Naive thymus-derived CD8-positive, alpha-beta T cell (primary cell): ENCODE data around the gene PDE3B. TPM values are rescaled to one million over a fixed set of nuclear protein-coding genes. Genes with fewer than 3 reads are reported as not detected.
"Not testable (repeated sequence)": the region's sequence is repeated elsewhere in the genome, so short reads cannot be mapped to it uniquely, and the experiment has no call there.

Experiments used
- ATAC-seq, 2 donors: fragments of 150-1000 bp; cut with Tn5 transposase in 1 of 2; sonication (Bioruptor Pico), chemical (Tn5 transposase) in 1 of 2; 1 replicate in 1 of 2; 2 replicates in 1 of 2; pipeline ENCODE4 v1.10.0; 2021; ENCODE audit warnings: mild to moderate bottlenecking in 2 of 2, moderate library complexity in 2 of 2
- POLR2A ChIA-PET: fragments of 350-600 bp; sonication (Branson Sonifier 250); formaldehyde crosslinking; loops from one replicate; lab custom pipeline; 2021; ENCODE audit warnings: antibody characterized with exemption; lab: Charles Lee
- DNase-seq, 10 donors: peaks; one replicate each; pipeline versions ENCODE4 v3.0.0 to v3.0.0-alpha.2; 2020 to 2022
- H3K27ac Mint-ChIP-seq, 10 donors: one replicate each; pipeline ENCODE4 v1.8.0; 2020 to 2022; ENCODE audit warnings: mild to moderate bottlenecking in 10 of 10, mixed read lengths in 10 of 10, moderate library complexity in 4 of 10, inconsistent platforms in 1 of 10
- H3K27me3 Mint-ChIP-seq, 5 donors: one replicate each; pipeline ENCODE4 v1.8.0; 2021 to 2022; ENCODE audit warnings: mixed read lengths in 5 of 5
- H3K36me3 Mint-ChIP-seq, 3 donors: one replicate each; pipeline ENCODE4 v1.8.0; 2020 to 2022; ENCODE audit warnings: mixed read lengths in 3 of 3, mild to moderate bottlenecking in 2 of 3, inconsistent platforms in 1 of 3
- H3K4me1 Mint-ChIP-seq, 4 donors: one replicate each; pipeline ENCODE4 v1.8.0; 2021 to 2022; ENCODE audit warnings: mixed read lengths in 4 of 4
- H3K4me3 Mint-ChIP-seq, 10 donors: one replicate each; pipeline ENCODE4 v1.8.0; 2020 to 2022; ENCODE audit warnings: mild to moderate bottlenecking in 10 of 10, mixed read lengths in 10 of 10, moderate library complexity in 6 of 10, inconsistent platforms in 1 of 10
- H3K9me3 Mint-ChIP-seq, 9 donors: one replicate each; pipeline ENCODE4 v1.8.0; 2020 to 2022; ENCODE audit warnings: mixed read lengths in 9 of 9, mild to moderate bottlenecking in 3 of 9, inconsistent platforms in 1 of 9, moderate library complexity in 1 of 9
- polyA plus RNA-seq, 3 donors: library from polyadenylated mRNA; unstranded; fragments of 300-500 nt; fragmentation: Illumina TruSeq; gene quantifications; one replicate each; pipeline ENCODE4 v1.2.3, GENCODE V29; 2021
- total RNA-seq, 8 experiments: library from RNA in 2 of 8; stranded (reverse) in 2 of 8; gene quantifications; one replicate each; pipeline ENCODE4 v1.2.3 and lab custom pipeline; 2021 to 2026

Gene PDE3B
- total and polyA plus RNA-seq, 5 experiments from 2014 or later = 59.2 to 240 (median 127) TPM

DNA sequence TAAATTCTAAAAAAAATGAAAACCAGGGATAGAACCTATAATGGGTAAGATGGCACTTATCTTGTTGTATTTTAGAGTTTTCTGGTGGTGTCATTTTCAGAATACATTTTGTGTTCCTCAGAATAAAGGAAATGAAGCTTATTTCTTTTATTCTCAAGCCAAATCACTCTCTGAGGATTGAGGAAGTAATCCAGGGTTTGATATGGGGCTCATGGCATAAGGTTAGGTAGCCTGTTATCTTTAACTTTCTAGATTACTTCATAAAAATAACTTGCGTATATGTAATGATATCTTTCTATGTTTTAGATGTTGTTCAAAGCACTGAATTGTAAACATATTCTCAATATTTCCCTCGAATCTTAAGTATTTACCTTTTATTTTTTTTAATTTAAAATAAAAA, 33.5 kb downstream of the PDE3B start:
- ATAC-seq (no peak), DNase-seq (no peak)
- H3K4me1 Mint-ChIP-seq = peaks cover 14 to 75% (median 51%) of the 10 kb centered on the region in 4 donors
- H3K9me3 Mint-ChIP-seq = peaks cover 0 to 44% (median 18%) of the 10 kb centered on the region in 9 donors
- no peaks in the 10 kb centered on the region for H3K27me3 Mint-ChIP-seq
- POLR2A ChIA-PET = no interaction called here
- H3K4me3 Mint-ChIP-seq = no peak overlapping the region
- peaks cover 36 to 81% (median 79%) of the 10 kb centered on the region in 3 donors for H3K36me3 Mint-ChIP-seq
- peak overlapping the region in 1 of 10 donors; percentile 46 for H3K27ac Mint-ChIP-seq

- peaks cover 0 to 47% (median 18%) of the 10 kb centered on the region in 9 donors for H3K9me3 Mint-ChIP-seq
- no peaks in the 10 kb centered on the region for H3K27me3 Mint-ChIP-seq
- H3K4me3 Mint-ChIP-seq = peak overlapping the region in 2 of 10 donors; percentile 10 to 24
- DNase-seq (no peak), ATAC-seq (no peak)
- POLR2A ChIA-PET = no interaction called here
- H3K27ac Mint-ChIP-seq = peak overlapping the region in 3 of 10 donors; percentile 2 to 53 (median 46)
- peaks cover 29 to 75% (median 73%) of the 10 kb centered on the region in 3 donors for H3K36me3 Mint-ChIP-seq
- peaks cover 16 to 74% (median 46%) of the 10 kb centered on the region in 4 donors for H3K4me1 Mint-ChIP-seq
Measured at GRCh38 chr11:14678350-14678749, 34.7 kb downstream of the PDE3B start.

- H3K4me3 Mint-ChIP-seq = peak overlapping the region in 5 of 10 donors; percentile 12 to 55 (median 32)
- peaks cover 18 to 74% (median 45%) of the 10 kb centered on the region in 4 donors for H3K4me1 Mint-ChIP-seq
- ATAC-seq (no peak), DNase-seq (no peak)
- POLR2A ChIA-PET = interaction anchor here (0.6 kb wide), 2 partner anchors 35 to 39 kb away, joined by 3 to 7 read pairs; no protein-coding TSS in a partner anchor
- H3K9me3 Mint-ChIP-seq = peaks cover 0 to 46% (median 20%) of the 10 kb centered on the region in 9 donors
- H3K27ac Mint-ChIP-seq = peak overlapping the region in 7 of 10 donors; percentile 15 to 79 (median 66)
- peaks cover 27 to 74% (median 69%) of the 10 kb centered on the region in 3 donors for H3K36me3 Mint-ChIP-seq
- no peaks in the 10 kb centered on the region for H3K27me3 Mint-ChIP-seq
Measured at GRCh38 chr11:14679662-14680061, 36.1 kb downstream of the PDE3B start.

DNA sequence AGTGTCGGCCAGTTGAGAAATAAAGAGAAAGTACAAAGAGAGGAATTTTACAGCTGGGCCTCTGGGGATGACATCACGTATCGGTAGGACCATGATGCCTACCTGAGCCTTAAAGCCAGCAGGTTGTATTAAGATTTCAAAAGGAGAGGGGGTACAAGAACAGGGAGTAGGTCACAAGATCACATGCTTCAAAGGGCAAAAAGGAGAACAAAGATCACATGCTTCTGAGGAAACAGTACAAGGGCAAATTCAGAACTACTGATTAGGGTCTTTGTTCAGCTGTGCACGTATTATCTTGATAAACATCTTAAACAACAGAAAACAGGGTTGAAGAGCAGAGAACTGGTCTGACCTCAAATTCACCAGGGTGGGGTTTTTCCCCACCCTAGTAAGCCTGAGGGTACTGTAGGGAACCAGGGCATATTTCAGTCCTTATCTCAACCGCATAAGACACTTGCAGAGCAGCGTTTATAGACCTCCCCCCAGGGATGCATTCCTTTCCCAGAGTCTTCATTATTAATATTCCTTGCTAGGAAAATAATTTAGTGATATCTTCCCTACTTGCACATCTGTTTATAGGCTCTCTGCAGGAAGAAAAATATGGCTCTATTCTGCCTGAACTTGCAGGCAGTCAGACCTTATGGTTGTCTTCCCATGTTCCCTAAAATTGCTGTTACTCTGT, 40.8 kb downstream of the PDE3B start:
- Mint-ChIP-seq H3K9me3 (peaks cover 0 to 32% (median 14%) of the 10 kb centered on the region in 9 donors), H3K4me3 (peak overlapping the region in 8 of 10 donors; percentile 43 to 73 (median 64)), H3K36me3 (peaks cover 28 to 58% (median 51%) of the 10 kb centered on the region in 3 donors), H3K4me1 (peaks cover 33 to 74% (median 61%) of the 10 kb centered on the region in 4 donors), H3K27ac (peak overlapping the region; percentile 1 to 94 (median 78))
- DNase-seq (peak in 2 of 10 donors; percentile 7 to 43), ATAC-seq (peak in 1 of 2 donors; percentile 13)
- H3K27me3 Mint-ChIP-seq = not testable (repeated sequence)
- POLR2A ChIA-PET = interaction anchor here (0.6 to 1.4 kb wide), 2 partner anchors 39 to 139 kb away, joined by 3 read pairs; no protein-coding TSS in a partner anchor

- Mint-ChIP-seq H3K27me3 (no peaks in the 10 kb centered on the region), H3K9me3 (peaks cover 0 to 37% (median 13%) of the 10 kb centered on the region in 9 donors), H3K27ac (peak overlapping the region in 5 of 10 donors; percentile 11 to 95 (median 55)), H3K4me1 (peaks cover 37 to 64% (median 57%) of the 10 kb centered on the region in 4 donors), H3K4me3 (peak overlapping the region in 2 of 10 donors; percentile 1 to 6), H3K36me3 (peaks cover 39 to 58% (median 39%) of the 10 kb centered on the region in 3 donors)
- no peak for DNase-seq
- POLR2A ChIA-PET = interaction anchor here (1.4 kb wide), 1 partner anchor 29 kb away, joined by 3 read pairs; no protein-coding TSS in a partner anchor
- no peak for ATAC-seq
Measured at GRCh38 chr11:14687456-14687855, 43.9 kb downstream of the PDE3B start.

GRCh38 chr11:14687943-14688627, 44.5 kb downstream of the PDE3B start:
- POLR2A ChIA-PET = interaction anchor here (0.7 to 1.4 kb wide), 3 partner anchors 11 to 224 kb away, joined by 3 read pairs; no protein-coding TSS in a partner anchor

GRCh38 chr11:14695656-14696055, 52.1 kb downstream of the PDE3B start:
- H3K27me3 Mint-ChIP-seq, POLR2A ChIA-PET, DNase-seq, ATAC-seq: not testable (repeated sequence)
- Mint-ChIP-seq H3K36me3 (peaks cover 48 to 60% (median 57%) of the 10 kb centered on the region in 3 donors), H3K4me1 (peaks cover 16 to 49% (median 46%) of the 10 kb centered on the region in 4 donors), H3K4me3 (peak overlapping the region in 2 of 10 donors; percentile 2 to 56), H3K27ac (peak overlapping the region in 4 of 10 donors; percentile 7 to 64 (median 48)), H3K9me3 (peaks cover 0 to 54% (median 27%) of the 10 kb centered on the region in 9 donors)

More at GRCh38 chr11:14687943-14688627, 44.5 kb downstream of the PDE3B start:
- Mint-ChIP-seq H3K36me3 (peaks cover 44 to 62% (median 45%) of the 10 kb centered on the region in 3 donors), H3K4me3 (peak overlapping the region in 8 of 10 donors; percentile 8 to 75 (median 52)), H3K9me3 (peaks cover 0 to 42% (median 13%) of the 10 kb centered on the region in 9 donors), H3K27ac (peak overlapping the region in 9 of 10 donors; percentile 29 to 95 (median 86)), H3K27me3 (no peaks in the 10 kb centered on the region), H3K4me1 (peaks cover 37 to 61% (median 57%) of the 10 kb centered on the region in 4 donors)
- ATAC-seq (peak in 1 of 2 donors; percentile 81), DNase-seq (no peak)

- DNase-seq = peak in 2 of 10 donors; percentile 30 to 38
- peak overlapping the region; percentile 72 to 92 (median 80) for H3K27ac Mint-ChIP-seq
- H3K36me3 Mint-ChIP-seq = peaks cover 31 to 52% (median 48%) of the 10 kb centered on the region in 3 donors
- H3K27me3 Mint-ChIP-seq = no peaks in the 10 kb centered on the region
- peaks cover 22 to 64% (median 56%) of the 10 kb centered on the region in 4 donors for H3K4me1 Mint-ChIP-seq
- peak overlapping the region; percentile 36 to 84 (median 70) for H3K4me3 Mint-ChIP-seq
- POLR2A ChIA-PET = interaction anchor here (0.7 to 2.7 kb wide), 3 partner anchors 10 to 54 kb away, joined by 3 to 13 read pairs (median 3); partner anchors contain the start of gene PDE3B
- peak; percentile 78 to 79 for ATAC-seq
- peaks cover 9 to 43% (median 26%) of the 10 kb centered on the region in 9 donors for H3K9me3 Mint-ChIP-seq
Measured at GRCh38 chr11:14698771-14699170, 55.2 kb downstream of the PDE3B start.

- H3K27ac Mint-ChIP-seq = peak overlapping the region in 8 of 10 donors; percentile 0 to 85 (median 10)
- DNase-seq (no peak), ATAC-seq (no peak)
- peaks cover 23 to 47% (median 43%) of the 10 kb centered on the region in 3 donors for H3K36me3 Mint-ChIP-seq
- H3K4me3 Mint-ChIP-seq = peak overlapping the region; percentile 30 to 78 (median 56)
- H3K9me3 Mint-ChIP-seq = peaks cover 9 to 41% (median 28%) of the 10 kb centered on the region in 9 donors
- no peaks in the 10 kb centered on the region for H3K27me3 Mint-ChIP-seq
- H3K4me1 Mint-ChIP-seq = peaks cover 23 to 63% (median 54%) of the 10 kb centered on the region in 4 donors
- POLR2A ChIA-PET = no interaction called here
Measured at GRCh38 chr11:14700593-14700992, 57.0 kb downstream of the PDE3B start.

DNA sequence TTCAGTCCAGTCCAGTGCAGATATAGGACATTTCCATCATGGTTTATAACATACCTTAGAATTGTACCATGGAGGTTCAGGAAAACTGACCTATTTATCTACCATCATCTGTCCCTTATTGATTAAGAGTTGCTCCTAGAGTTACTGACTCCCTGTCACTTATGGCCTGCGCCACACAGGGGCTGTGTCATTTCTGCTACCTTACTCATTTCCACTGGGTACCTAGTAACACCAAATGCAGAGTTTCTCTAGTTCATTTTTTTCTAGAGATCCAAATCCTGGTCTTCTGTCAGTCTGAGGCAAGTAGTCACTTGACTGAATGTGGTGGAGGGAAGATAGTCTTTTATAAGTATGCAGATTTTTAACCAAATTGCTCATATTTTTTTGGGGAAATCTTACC, 59.2 kb downstream of the PDE3B start:
- H3K4me1 Mint-ChIP-seq = peaks cover 21 to 52% (median 45%) of the 10 kb centered on the region in 4 donors
- POLR2A ChIA-PET = no interaction called here

DNA sequence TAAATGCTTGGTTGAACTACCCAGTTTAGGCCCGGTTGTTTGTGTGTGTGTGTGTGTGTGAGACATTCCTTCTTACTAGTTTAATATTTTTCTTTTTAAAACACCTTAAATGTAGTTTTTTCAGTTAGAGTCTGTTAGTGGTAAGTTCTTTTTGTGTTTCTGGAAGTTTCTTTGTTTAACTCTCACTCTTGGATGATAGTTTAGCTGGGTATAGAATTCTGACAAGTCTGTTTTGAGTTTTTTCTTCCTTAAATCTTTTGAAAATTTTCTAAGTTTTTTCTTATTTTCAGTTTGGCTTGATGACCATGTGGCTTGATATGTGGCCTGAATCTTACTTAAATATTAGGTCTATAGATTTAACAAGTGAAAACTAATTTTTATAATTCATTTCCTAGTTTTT, 60.1 kb downstream of the PDE3B start:
- DNase-seq (no peak), ATAC-seq (no peak)
- H3K27me3 Mint-ChIP-seq = no peaks in the 10 kb centered on the region
- peaks cover 32 to 51% (median 49%) of the 10 kb centered on the region in 3 donors for H3K36me3 Mint-ChIP-seq
- H3K4me1 Mint-ChIP-seq = peaks cover 22 to 50% (median 45%) of the 10 kb centered on the region in 4 donors
- POLR2A ChIA-PET = interaction anchor here (1.4 kb wide), 1 partner anchor 8 kb away, joined by 6 read pairs; no protein-coding TSS in a partner anchor
- H3K4me3 Mint-ChIP-seq = peak overlapping the region in 2 of 10 donors; percentile 1 to 28
- peaks cover 16 to 55% (median 45%) of the 10 kb centered on the region in 9 donors for H3K9me3 Mint-ChIP-seq
- peak overlapping the region in 5 of 10 donors; percentile 29 to 82 (median 32) for H3K27ac Mint-ChIP-seq

More for the DNA sequence above, 59.2 kb downstream of the PDE3B start:
- H3K27me3 Mint-ChIP-seq = no peaks in the 10 kb centered on the region
- peak overlapping the region in 1 of 10 donors; percentile 22 for H3K4me3 Mint-ChIP-seq
- DNase-seq (no peak), ATAC-seq (no peak)
- H3K9me3 Mint-ChIP-seq = peaks cover 13 to 46% (median 35%) of the 10 kb centered on the region in 9 donors
- H3K27ac Mint-ChIP-seq = peak overlapping the region in 4 of 10 donors; percentile 37 to 81 (median 56)
- peaks cover 23 to 44% (median 43%) of the 10 kb centered on the region in 3 donors for H3K36me3 Mint-ChIP-seq
